ENCODE results near the gene PLCB1.

PLCB1 gene

GRCh38 chr20:8175741-8176675 lies 43.9 kb downstream of the PLCB1 start:
- H3K4me3 ChIP-seq (ENCODE audit: insufficient read depth, low read depth, low read length) = no peak overlapping the region
- no peaks in the 10 kb centered on the region for H3K4me1 ChIP-seq (ENCODE audit: control insufficient read depth, insufficient read depth, low read length)
- H3K36me3 ChIP-seq (ENCODE audit: control insufficient read depth, insufficient read depth, low read length) = no peaks in the 10 kb centered on the region
- H3K9me3 ChIP-seq (ENCODE audit: control insufficient read depth, low read length) = no peaks in the 10 kb centered on the region
- WGBS, 2 experiments = 89 to 94% methylated on average over 3 of the region's 6 CpGs
- H3K27ac ChIP-seq (ENCODE audit: insufficient read depth, low read depth, low read length, poor library complexity, severe bottlenecking) = no peak overlapping the region
- H3K27me3 ChIP-seq (ENCODE audit: control insufficient read depth, insufficient read depth, low read length, poor library complexity, severe bottlenecking) = no peaks in the 10 kb centered on the region

- WGBS, 2 experiments = 100% methylated on average over 2 of the region's 2 CpGs; no CpG with 5 or more reads in 1 of the 2 experiments
- H3K4me1 ChIP-seq (ENCODE audit: control insufficient read depth, insufficient read depth, low read length) = no peaks in the 10 kb centered on the region
- no peak overlapping the region for H3K27ac ChIP-seq (ENCODE audit: insufficient read depth, low read depth, low read length, poor library complexity, severe bottlenecking)
- H3K27me3 ChIP-seq (ENCODE audit: control insufficient read depth, insufficient read depth, low read length, poor library complexity, severe bottlenecking) = no peaks in the 10 kb centered on the region
- no peaks in the 10 kb centered on the region for H3K9me3 ChIP-seq (ENCODE audit: control insufficient read depth, low read length)
- H3K4me3 ChIP-seq (ENCODE audit: insufficient read depth, low read depth, low read length) = no peak overlapping the region
- H3K36me3 ChIP-seq (ENCODE audit: control insufficient read depth, insufficient read depth, low read length) = no peaks in the 10 kb centered on the region
Measured at GRCh38 chr20:8183526-8183925, 51.5 kb downstream of the PLCB1 start.

- H3K4me1 ChIP-seq (ENCODE audit: control insufficient read depth, insufficient read depth, low read length) = no peaks in the 10 kb centered on the region
- H3K27me3 ChIP-seq (ENCODE audit: control insufficient read depth, insufficient read depth, low read length, poor library complexity, severe bottlenecking) = no peaks in the 10 kb centered on the region
- no peak overlapping the region for H3K4me3 ChIP-seq (ENCODE audit: insufficient read depth, low read depth, low read length)
- H3K27ac ChIP-seq (ENCODE audit: insufficient read depth, low read depth, low read length, poor library complexity, severe bottlenecking) = no peak overlapping the region
- H3K36me3 ChIP-seq (ENCODE audit: control insufficient read depth, insufficient read depth, low read length) = no peaks in the 10 kb centered on the region
- WGBS, 2 experiments = 89 to 94% methylated on average over 2 of the region's 2 CpGs
- no peaks in the 10 kb centered on the region for H3K9me3 ChIP-seq (ENCODE audit: control insufficient read depth, low read length)
Measured at GRCh38 chr20:8187740-8188139, 55.7 kb downstream of the PLCB1 start.

GRCh38 chr20:8190043-8190880 lies 58.2 kb downstream of the PLCB1 start:
- no peaks in the 10 kb centered on the region for H3K36me3 ChIP-seq (ENCODE audit: control insufficient read depth, insufficient read depth, low read length)
- H3K4me3 ChIP-seq (ENCODE audit: insufficient read depth, low read depth, low read length) = no peak overlapping the region
- no peaks in the 10 kb centered on the region for H3K4me1 ChIP-seq (ENCODE audit: control insufficient read depth, insufficient read depth, low read length)
- no peak overlapping the region for H3K27ac ChIP-seq (ENCODE audit: insufficient read depth, low read depth, low read length, poor library complexity, severe bottlenecking)
- H3K27me3 ChIP-seq (ENCODE audit: control insufficient read depth, insufficient read depth, low read length, poor library complexity, severe bottlenecking) = no peaks in the 10 kb centered on the region
- 92 to 94% methylated on average over 6 to 7 of the region's 7 CpGs for WGBS, 2 experiments
- no peaks in the 10 kb centered on the region for H3K9me3 ChIP-seq (ENCODE audit: control insufficient read depth, low read length)

- Histone ChIP-seq H3K9me3 (ENCODE audit: control insufficient read depth, low read length) (no peaks in the 10 kb centered on the region), H3K4me3 (ENCODE audit: insufficient read depth, low read depth, low read length) (no peak overlapping the region), H3K36me3 (ENCODE audit: control insufficient read depth, insufficient read depth, low read length) (no peaks in the 10 kb centered on the region), H3K27me3 (ENCODE audit: control insufficient read depth, insufficient read depth, low read length, poor library complexity, severe bottlenecking) (no peaks in the 10 kb centered on the region), H3K4me1 (ENCODE audit: control insufficient read depth, insufficient read depth, low read length) (no peaks in the 10 kb centered on the region), H3K27ac (ENCODE audit: insufficient read depth, low read depth, low read length, poor library complexity, severe bottlenecking) (no peak overlapping the region)
Measured at GRCh38 chr20:8194721-8195120, 62.7 kb downstream of the PLCB1 start.

GRCh38 chr20:8196096-8196495 lies 64.0 kb downstream of the PLCB1 start:
- 94 to 100% methylated on average over 1 of the region's 1 CpG for WGBS, 2 experiments
- no peaks in the 10 kb centered on the region for H3K9me3 ChIP-seq (ENCODE audit: control insufficient read depth, low read length)
- H3K27me3 ChIP-seq (ENCODE audit: control insufficient read depth, insufficient read depth, low read length, poor library complexity, severe bottlenecking) = no peaks in the 10 kb centered on the region
- no peaks in the 10 kb centered on the region for H3K36me3 ChIP-seq (ENCODE audit: control insufficient read depth, insufficient read depth, low read length)
- no peak overlapping the region for H3K4me3 ChIP-seq (ENCODE audit: insufficient read depth, low read depth, low read length)
- H3K27ac ChIP-seq (ENCODE audit: insufficient read depth, low read depth, low read length, poor library complexity, severe bottlenecking) = no peak overlapping the region
- H3K4me1 ChIP-seq (ENCODE audit: control insufficient read depth, insufficient read depth, low read length) = no peaks in the 10 kb centered on the region

- Histone ChIP-seq H3K9me3 (ENCODE audit: control insufficient read depth, low read length) (no peaks in the 10 kb centered on the region), H3K36me3 (ENCODE audit: control insufficient read depth, insufficient read depth, low read length) (no peaks in the 10 kb centered on the region), H3K4me1 (ENCODE audit: control insufficient read depth, insufficient read depth, low read length) (no peaks in the 10 kb centered on the region), H3K27ac (ENCODE audit: insufficient read depth, low read depth, low read length, poor library complexity, severe bottlenecking) (no peak overlapping the region), H3K4me3 (ENCODE audit: insufficient read depth, low read depth, low read length) (no peak overlapping the region), H3K27me3 (ENCODE audit: control insufficient read depth, insufficient read depth, low read length, poor library complexity, severe bottlenecking) (no peaks in the 10 kb centered on the region)
Measured at GRCh38 chr20:8200220-8200619, 68.2 kb downstream of the PLCB1 start.

GRCh38 chr20:8203366-8203765 lies 71.3 kb downstream of the PLCB1 start:
- H3K4me3 ChIP-seq (ENCODE audit: insufficient read depth, low read depth, low read length) = no peak overlapping the region
- no peaks in the 10 kb centered on the region for H3K9me3 ChIP-seq (ENCODE audit: control insufficient read depth, low read length)
- H3K36me3 ChIP-seq (ENCODE audit: control insufficient read depth, insufficient read depth, low read length) = no peaks in the 10 kb centered on the region
- WGBS, 2 experiments = 93 to 95% methylated on average over 1 of the region's 1 CpG
- H3K27me3 ChIP-seq (ENCODE audit: control insufficient read depth, insufficient read depth, low read length, poor library complexity, severe bottlenecking) = no peaks in the 10 kb centered on the region
- no peaks in the 10 kb centered on the region for H3K4me1 ChIP-seq (ENCODE audit: control insufficient read depth, insufficient read depth, low read length)
- no peak overlapping the region for H3K27ac ChIP-seq (ENCODE audit: insufficient read depth, low read depth, low read length, poor library complexity, severe bottlenecking)

GRCh38 chr20:8205996-8206395 lies 73.9 kb downstream of the PLCB1 start:
- H3K4me3 ChIP-seq (ENCODE audit: insufficient read depth, low read depth, low read length) = no peak overlapping the region
- H3K27ac ChIP-seq (ENCODE audit: insufficient read depth, low read depth, low read length, poor library complexity, severe bottlenecking) = no peak overlapping the region
- no peaks in the 10 kb centered on the region for H3K27me3 ChIP-seq (ENCODE audit: control insufficient read depth, insufficient read depth, low read length, poor library complexity, severe bottlenecking)
- H3K36me3 ChIP-seq (ENCODE audit: control insufficient read depth, insufficient read depth, low read length) = no peaks in the 10 kb centered on the region
- 100% methylated on average over 1 of the region's 1 CpG; no CpG with 5 or more reads in 1 of the 2 experiments for WGBS, 2 experiments
- H3K9me3 ChIP-seq (ENCODE audit: control insufficient read depth, low read length) = no peaks in the 10 kb centered on the region
- H3K4me1 ChIP-seq (ENCODE audit: control insufficient read depth, insufficient read depth, low read length) = peaks cover 5% of the 10 kb centered on the region

- WGBS, 2 experiments = no CpG with 5 or more reads among the region's 1 CpG
- no peaks in the 10 kb centered on the region for H3K36me3 ChIP-seq (ENCODE audit: control insufficient read depth, insufficient read depth, low read length)
- H3K27me3 ChIP-seq (ENCODE audit: control insufficient read depth, insufficient read depth, low read length, poor library complexity, severe bottlenecking) = no peaks in the 10 kb centered on the region
- H3K27ac ChIP-seq (ENCODE audit: insufficient read depth, low read depth, low read length, poor library complexity, severe bottlenecking) = no peak overlapping the region
- H3K9me3 ChIP-seq (ENCODE audit: control insufficient read depth, low read length) = no peaks in the 10 kb centered on the region
- no peak overlapping the region for H3K4me3 ChIP-seq (ENCODE audit: insufficient read depth, low read depth, low read length)
- peaks cover 5% of the 10 kb centered on the region for H3K4me1 ChIP-seq (ENCODE audit: control insufficient read depth, insufficient read depth, low read length)
Measured at GRCh38 chr20:8208226-8208625, 76.2 kb downstream of the PLCB1 start.
